Endothelial cell of umbilical vein (primary cell): ENCODE results near the gene GAB2.

Experiments
- CTCF ChIP-seq, 2 donors: IDR thresholded peaks; 1 replicate in 1 of 2; 2 replicates in 1 of 2; pipeline ENCODE4 v1.5.1; 2011; ENCODE audit warnings: low read length in 2 of 2, mild to moderate bottlenecking in 2 of 2, moderate library complexity in 2 of 2, control low read depth in 1 of 2, inconsistent platforms in 1 of 2, low read depth in 1 of 2; ENCODE audit not compliant: insufficient read depth in 1 of 2; ENCODE audit errors: extremely low read depth in 1 of 2
- EZH2 ChIP-seq: IDR thresholded peaks from 2 replicates; pipeline ENCODE4 v1.6.1; 2012; ENCODE audit warnings: borderline replicate concordance, low read depth, mild to moderate bottlenecking, moderate library complexity, low read length, inconsistent platforms; ENCODE audit not compliant: severe bottlenecking
- MAX ChIP-seq: IDR thresholded peaks from 2 replicates; pipeline ENCODE4 v1.6.1; 2011; ENCODE audit not compliant: insufficient read depth, insufficient read length
- POLR2A ChIP-seq: IDR thresholded peaks from 2 replicates; pipeline ENCODE4 v1.6.1; 2012; ENCODE audit warnings: low read depth, mild to moderate bottlenecking, control low read depth, low read length
- POLR2AphosphoS5 ChIP-seq: IDR thresholded peaks from 2 replicates; pipeline ENCODE4 v1.6.1; 2012; ENCODE audit warnings: low read depth, mild to moderate bottlenecking, control low read depth, low read length, moderate library complexity; ENCODE audit not compliant: insufficient read depth

GRCh38 chr11:78391424-78391823, 26.2 kb downstream of the GAB2 start:
- no peak for TF ChIP-seq CTCF (IDR thresholded peaks at IDR 0.05; ENCODE audit: extremely low read depth in 1 of 2, insufficient read depth in 1 of 2, low read depth in 1 of 2, low read length in 2 of 2)
- TF ChIP-seq EZH2 = no peak
- no peak for TF ChIP-seq MAX
- no peak for TF ChIP-seq POLR2A
- no peak for TF ChIP-seq POLR2AphosphoS5
